Mesendoderm (in vitro differentiated cells): ENCODE results near the gene MAP7D2. TPM values are rescaled to one million over a fixed set of nuclear protein-coding genes. Genes with fewer than 3 reads are reported as not detected.

ENCODE experiments used
- DNase-seq: peaks from one replicate; pipeline ENCODE4 v3.0.0; 2013
- H2AK5ac ChIP-seq: 2 replicates; pipeline ENCODE4 v1.6.1; 2013; ENCODE audit warnings: low read length, inconsistent platforms
- H2BK120ac ChIP-seq: 2 replicates; pipeline ENCODE4 v1.6.1; 2013; ENCODE audit warnings: low read depth, mild to moderate bottlenecking, low read length, moderate library complexity, mixed read lengths
- H2BK15ac ChIP-seq: replicated peaks from 2 replicates; pipeline ENCODE4 v1.6.1; 2013; ENCODE audit warnings: low read depth, mild to moderate bottlenecking, moderate library complexity
- H2BK5ac ChIP-seq: 2 replicates; pipeline ENCODE4 v1.6.1; 2013; ENCODE audit warnings: low read length, inconsistent platforms
- H3K18ac ChIP-seq: 2 replicates; pipeline ENCODE4 v1.6.1; 2013; ENCODE audit warnings: mild to moderate bottlenecking, low read length, mixed read lengths
- H3K23ac ChIP-seq: one replicate; pipeline ENCODE4 v1.6.1; 2013; ENCODE audit warnings: low read length
- H3K27ac ChIP-seq: 2 replicates; pipeline ENCODE4 v1.5.1; 2013; ENCODE audit warnings: low read depth, mild to moderate bottlenecking, inconsistent platforms, low read length, moderate library complexity
- H3K27me3 ChIP-seq: 2 replicates; pipeline ENCODE4 v1.6.1; 2013; ENCODE audit warnings: low read length, control low read depth, mild to moderate bottlenecking, inconsistent platforms; ENCODE audit not compliant: insufficient read depth, poor library complexity
- H3K36me3 ChIP-seq: 2 replicates; pipeline ENCODE4 v1.6.1; 2013; ENCODE audit warnings: low read length, inconsistent platforms; ENCODE audit not compliant: control insufficient read depth, insufficient read depth
- H3K4ac ChIP-seq: one replicate; pipeline ENCODE4 v1.6.1; 2013; ENCODE audit warnings: low read depth, mild to moderate bottlenecking, low read length, moderate library complexity
- H3K4me1 ChIP-seq: 2 replicates; pipeline ENCODE4 v1.6.1; 2013; ENCODE audit warnings: low read depth, low read length, inconsistent platforms; ENCODE audit not compliant: control insufficient read depth
- H3K4me2 ChIP-seq: 2 replicates; pipeline ENCODE4 v1.6.1; 2013; ENCODE audit warnings: low read length
- H3K4me3 ChIP-seq: 2 replicates; pipeline ENCODE4 v1.5.1; 2013; ENCODE audit warnings: mild to moderate bottlenecking, low read length
- H3K56ac ChIP-seq: one replicate; pipeline ENCODE4 v1.6.1; 2013; ENCODE audit warnings: low read length
- H3K79me1 ChIP-seq: 2 replicates; pipeline ENCODE4 v1.6.1; 2013; ENCODE audit warnings: low read length, inconsistent platforms
- H3K79me2 ChIP-seq: 2 replicates; pipeline ENCODE4 v1.6.1; 2013; ENCODE audit warnings: mild to moderate bottlenecking, low read length; ENCODE audit not compliant: control insufficient read depth, insufficient read depth
- H3K9ac ChIP-seq: 2 replicates; pipeline ENCODE4 v1.6.1; 2013; ENCODE audit warnings: low read length, inconsistent platforms
- H4K5ac ChIP-seq: one replicate; pipeline ENCODE4 v1.6.1; 2013; ENCODE audit warnings: low read length
- H4K8ac ChIP-seq: one replicate; pipeline ENCODE4 v1.6.1; 2013; ENCODE audit warnings: low read depth, mild to moderate bottlenecking, control low read depth, low read length, moderate library complexity
- WGBS: extraction: QIAGEN DNeasy Blood & Tissue Kit; methylation state at CpG from one replicate; pipeline ENCODE4 v1.1.7; 2013; ENCODE audit warnings: low lambda C conversion rate, missing lambda C conversion rate; ENCODE audit not compliant: insufficient coverage; ENCODE audit errors: extremely low coverage; 5-methylcytosine and 5-hydroxymethylcytosine counted together
- small RNA-seq: library from polyadenylated mRNA; stranded (forward); fragments of <200 nt; extraction: miRNeasy Mini kit (QIAGEN cat#:217004); gene quantifications from one replicate; pipeline ENCODE3, GENCODE V24; 2013; ENCODE audit not compliant: insufficient read depth

Gene MAP7D2

GRCh38 chrX:19964017-19964710 is 152.5 kb downstream of the MAP7D2 start:
- H3K27ac ChIP-seq, result no peak overlapping the region
- H3K4ac ChIP-seq, result no peak overlapping the region
- no peak overlapping the region for H3K18ac ChIP-seq
- H3K23ac ChIP-seq, result no peak overlapping the region
- H3K27me3 ChIP-seq, result no peaks in the 10 kb centered on the region
- H4K8ac ChIP-seq, result no peak overlapping the region
- no peak overlapping the region for H2AK5ac ChIP-seq
- no peaks in the 10 kb centered on the region for H3K4me1 ChIP-seq
- H3K56ac ChIP-seq, result no peak overlapping the region
- H2BK5ac ChIP-seq, result no peak overlapping the region
- H3K79me1 ChIP-seq, result no peaks in the 10 kb centered on the region
- H4K5ac ChIP-seq, result no peak overlapping the region
- no peak overlapping the region for H2BK15ac ChIP-seq
- no peaks in the 10 kb centered on the region for H3K79me2 ChIP-seq
- no CpG with 5 or more reads among the region's 9 CpGs for WGBS
- no peak for DNase-seq
- H3K4me3 ChIP-seq, result no peak overlapping the region
- no peak overlapping the region for H2BK120ac ChIP-seq
- H3K4me2 ChIP-seq, result no peak overlapping the region
- no peak overlapping the region for H3K9ac ChIP-seq
- H3K36me3 ChIP-seq, result no peaks in the 10 kb centered on the region

GRCh38 chrX:19960913-19961312 is 155.8 kb downstream of the MAP7D2 start:
- H3K27me3 ChIP-seq, result no peaks in the 10 kb centered on the region
- no peak overlapping the region for H2BK120ac ChIP-seq
- H3K36me3 ChIP-seq, result no peaks in the 10 kb centered on the region
- H3K79me2 ChIP-seq, result no peaks in the 10 kb centered on the region
- no peak overlapping the region for H3K4ac ChIP-seq
- H3K4me1 ChIP-seq, result no peaks in the 10 kb centered on the region
- DNase-seq, result no peak
- no peak overlapping the region for H3K9ac ChIP-seq
- no peak overlapping the region for H3K4me2 ChIP-seq
- no CpG with 5 or more reads among the region's 1 CpG for WGBS
- H3K4me3 ChIP-seq, result no peak overlapping the region
- no peaks in the 10 kb centered on the region for H3K79me1 ChIP-seq
- no peak overlapping the region for H4K8ac ChIP-seq
- no peak overlapping the region for H4K5ac ChIP-seq
- H3K23ac ChIP-seq, result no peak overlapping the region
- no peak overlapping the region for H2AK5ac ChIP-seq
- H3K27ac ChIP-seq, result no peak overlapping the region
- no peak overlapping the region for H2BK15ac ChIP-seq
- no peak overlapping the region for H3K18ac ChIP-seq
- no peak overlapping the region for H2BK5ac ChIP-seq
- H3K56ac ChIP-seq, result no peak overlapping the region

- Histone ChIP-seq H2BK120ac (no peak overlapping the region), H3K36me3 (no peaks in the 10 kb centered on the region), H3K4me1 (no peaks in the 10 kb centered on the region), H3K23ac (no peak overlapping the region), H3K27ac (no peak overlapping the region), H3K18ac (no peak overlapping the region), H3K56ac (no peak overlapping the region), H3K79me2 (no peaks in the 10 kb centered on the region), H3K4me2 (no peak overlapping the region), H2AK5ac (no peak overlapping the region), H3K4me3 (no peak overlapping the region), H3K9ac (no peak overlapping the region), H3K79me1 (no peaks in the 10 kb centered on the region), H4K8ac (no peak overlapping the region), H3K27me3 (no peaks in the 10 kb centered on the region), H3K4ac (no peak overlapping the region), H2BK15ac (no peak overlapping the region), H2BK5ac (no peak overlapping the region), H4K5ac (no peak overlapping the region)
- no peak for DNase-seq
- WGBS, result no CpG with 5 or more reads among the region's 6 CpGs
Measured at GRCh38 chrX:19958552-19959486, 157.9 kb downstream of the MAP7D2 start.

GRCh38 chrX:19956923-19957322 is 159.8 kb downstream of the MAP7D2 start:
- no peak overlapping the region for H2BK5ac ChIP-seq
- H3K56ac ChIP-seq, result no peak overlapping the region
- H3K18ac ChIP-seq, result no peak overlapping the region
- H3K27ac ChIP-seq, result no peak overlapping the region
- no peak overlapping the region for H3K4me3 ChIP-seq
- H3K79me1 ChIP-seq, result no peaks in the 10 kb centered on the region
- no peak overlapping the region for H3K4ac ChIP-seq
- no peak overlapping the region for H2BK15ac ChIP-seq
- no peak overlapping the region for H4K5ac ChIP-seq
- H3K27me3 ChIP-seq, result no peaks in the 10 kb centered on the region
- no peak for DNase-seq
- no peak overlapping the region for H3K4me2 ChIP-seq
- H3K9ac ChIP-seq, result no peak overlapping the region
- H4K8ac ChIP-seq, result no peak overlapping the region
- no peaks in the 10 kb centered on the region for H3K36me3 ChIP-seq
- H2BK120ac ChIP-seq, result no peak overlapping the region
- no CpG with 5 or more reads among the region's 6 CpGs for WGBS
- no peak overlapping the region for H2AK5ac ChIP-seq
- no peak overlapping the region for H3K23ac ChIP-seq
- H3K4me1 ChIP-seq, result no peaks in the 10 kb centered on the region
- H3K79me2 ChIP-seq, result no peaks in the 10 kb centered on the region

Small RNA genes within 50 kb of the gene (small RNA-seq; reads per million reads assigned to genes)
- gene MIR23C, result not detected
- gene RF00019, result not detected
- gene RF00493, result 45.8 reads per million, percentile 94 among the genes with 10 or more reads in this experiment
- gene RF00494, result not detected
